CD4-positive, alpha-beta T cell treated with Interleukin-4 for 4 hours (primary cell): Measurements from ENCODE around the gene ZNF555.

Experiments used
- DNase-seq: peaks from one replicate; pipeline ENCODE4 v3.0.0-alpha.2; 2020

Gene ZNF555

GRCh38 chr19:2827022-2827421, 14.3 kb upstream of the ZNF555 start:
- no peak for DNase-seq

- DNase-seq = no peak
These were observed 13.3 kb upstream of the ZNF555 start for GRCh38 chr19:2827840-2828489.

- no peak for DNase-seq
These were observed 6.9 kb upstream of the ZNF555 start for GRCh38 chr19:2834294-2834871.

GRCh38 chr19:2837430-2837829, 3.8 kb upstream of the ZNF555 start:
- no peak for DNase-seq

- no peak for DNase-seq
These were observed 740 bp downstream of the ZNF555 start for GRCh38 chr19:2841855-2842574.

GRCh38 chr19:2845107-2845506, 3.8 kb downstream of the ZNF555 start:
- DNase-seq = no peak

- no peak for DNase-seq
These were observed 5.1 kb downstream of the ZNF555 start for GRCh38 chr19:2846180-2846894.

- no peak for DNase-seq
These were observed 6.2 kb downstream of the ZNF555 start for GRCh38 chr19:2847507-2847906.

GRCh38 chr19:2848616-2849015, 7.3 kb downstream of the ZNF555 start:
- DNase-seq = no peak

- no peak for DNase-seq
These were observed 9.1 kb downstream of the ZNF555 start for GRCh38 chr19:2850256-2850925.

GRCh38 chr19:2852598-2852997, 11.3 kb downstream of the ZNF555 start:
- no peak for DNase-seq

GRCh38 chr19:2853015-2853606, 11.8 kb downstream of the ZNF555 start:
- no peak for DNase-seq

- no peak for DNase-seq
These were observed 13.6 kb downstream of the ZNF555 start for GRCh38 chr19:2854849-2855248.

- DNase-seq = peak; percentile 43
These were observed 15.3 kb downstream of the ZNF555 start for GRCh38 chr19:2856457-2857050.

GRCh38 chr19:2858864-2859263, 17.6 kb downstream of the ZNF555 start:
- no peak for DNase-seq

- DNase-seq = no peak
These were observed 22.5 kb downstream of the ZNF555 start for GRCh38 chr19:2863816-2864215.

GRCh38 chr19:2865334-2866100, 24.2 kb downstream of the ZNF555 start:
- DNase-seq = no peak

- no peak for DNase-seq
These were observed 25.3 kb downstream of the ZNF555 start for GRCh38 chr19:2866495-2867024.

GRCh38 chr19:2867025-2867991, 26.0 kb downstream of the ZNF555 start, which contains the start of gene ZNF556:
ZNF556 (plus strand) TSS chr19:2867335; CDS start chr19:2867422, 87 bp downstream.
- no peak for DNase-seq

GRCh38 chr19:2869618-2870017, 28.3 kb downstream of the ZNF555 start:
- no peak for DNase-seq
